ENCODE results near the gene VWF. TPM values are rescaled to one million over a fixed set of nuclear protein-coding genes. Genes with fewer than 3 reads are reported as not detected.

Gene VWF
- total and polyA plus RNA-seq, 10 of the 15 experiments (the other 5 are each of a cell fraction or from before 2014, with no cell fraction given) = 0.08 to 0.23 TPM; not detected in 8

DNA sequence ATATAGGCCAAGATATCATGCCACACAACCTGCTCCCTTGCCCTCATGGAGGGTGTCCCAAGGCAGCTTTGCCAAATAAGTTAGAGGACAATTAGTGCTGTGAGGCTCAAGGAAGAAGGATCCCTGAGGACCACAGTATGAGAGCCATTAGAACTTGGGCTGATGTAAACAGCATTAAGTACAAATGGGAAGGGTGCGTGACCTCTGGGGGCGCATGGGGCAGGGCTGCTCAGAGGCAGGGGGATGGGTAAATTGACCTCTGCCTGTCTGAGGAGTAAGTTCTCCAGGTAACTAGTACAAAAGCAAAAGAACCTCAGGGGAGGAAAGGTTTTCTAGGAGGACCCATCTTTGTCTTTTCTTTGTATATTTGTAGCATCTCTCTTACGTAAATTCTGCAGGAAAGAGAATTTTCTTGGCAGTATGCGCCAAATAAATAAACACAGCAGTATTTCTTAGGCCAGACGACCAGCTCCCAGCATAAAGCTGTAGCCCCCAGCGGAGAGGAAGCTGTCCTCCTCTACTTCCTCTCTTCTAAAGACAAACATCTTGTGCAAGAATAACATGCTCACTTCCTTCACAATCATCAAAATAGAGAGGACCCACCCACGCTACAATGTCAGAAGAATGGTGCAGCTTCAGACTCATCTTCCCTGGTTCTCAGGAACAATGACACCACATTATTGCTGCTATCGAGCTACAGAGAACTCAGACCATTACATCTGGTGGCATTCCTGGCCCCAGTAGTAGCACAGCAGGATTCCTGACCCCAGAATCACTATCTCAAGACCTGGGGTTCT lies 16.4 kb upstream of the VWF start (continued):
- no peak for TF ChIP-seq SKIL (IDR thresholded peaks at IDR 0.05; ENCODE audit: low read depth, poor library complexity, severe bottlenecking)
- TF ChIP-seq RB1 (IDR thresholded peaks at IDR 0.05; ENCODE audit: borderline replicate concordance) = no peak

GRCh38 chr12:6135071-6135470 lies 10.6 kb upstream of the VWF start:
- Histone ChIP-seq H3K27ac (ENCODE audit: control insufficient read depth, insufficient read depth) (no peak overlapping the region), H3K9ac (ENCODE audit: control insufficient read depth, insufficient read depth, low read length) (no peak overlapping the region), H3K79me2 (ENCODE audit: control insufficient read depth, insufficient read depth, low read length) (no peaks in the 10 kb centered on the region), H3K4me1 (ENCODE audit: control insufficient read depth, insufficient read depth, low read length) (no peaks in the 10 kb centered on the region), H2AFZ (ENCODE audit: control insufficient read depth, low read depth, low read length) (no peak overlapping the region), H3K36me3 (ENCODE audit: control insufficient read depth in 2 of 2, insufficient read depth in 2 of 2, low read length in 1 of 2) (no peaks in the 10 kb centered on the region), H3K4me2 (ENCODE audit: control insufficient read depth, insufficient read depth) (no peak overlapping the region), H3K9me3 (replicated peaks; ENCODE audit: control insufficient read depth, insufficient read depth, low read length) (no peaks in the 10 kb centered on the region; the same call in 2 of the 3 replicates), H3K4me3 (no peak overlapping the region), H3K27me3 (replicated peaks in 1 of 2; ENCODE audit: control insufficient read depth in 2 of 2, insufficient read depth in 2 of 2, low read length in 1 of 2) (no peaks in the 10 kb centered on the region), H4K20me1 (ENCODE audit: control insufficient read depth, insufficient read depth) (no peaks in the 10 kb centered on the region)
- intact Hi-C loops (cut with micrococcal nuclease; ENCODE audit: unreplicated experiment) = no loop called here
- ATAC-seq (no peak), DNase-seq (ENCODE audit: low read depth, low spot score) (no peak), FAIRE-seq (no peak)
- 16% methylated on average over 2 of the region's 2 CpGs for WGBS (ENCODE audit: insufficient coverage, insufficient replicate concordance, low lambda C conversion rate, missing lambda C conversion rate)
- RAD21 ChIA-PET (ENCODE audit: unreplicated experiment) = no interaction called here
- SMC1A ChIA-PET (ENCODE audit: uncharacterized antibody, unreplicated experiment) = no interaction called here
- in situ Hi-C loops (cut with MboI) = no loop called here
- CTCF ChIA-PET = no interaction called here
- POLR2A ChIA-PET = no interaction called here
- no TSS peak for BruUV-seq (replicated peaks)
- TF ChIP-seq NRF1 (conservative IDR thresholded peaks at IDR 0.05; ENCODE audit: low read depth, low read length) (no peak), EGR1 (IDR thresholded peaks at IDR 0.05; ENCODE audit: borderline replicate concordance in 1 of 2, low read depth in 2 of 2, low read length in 2 of 2) (no peak), CBX5 (IDR thresholded peaks at IDR 0.05; ENCODE audit: low read depth) (no peak), FOS (IDR thresholded peaks at IDR 0.05; ENCODE audit: borderline replicate concordance, extremely low read depth, insufficient read length) (no peak)
